Brain microvascular endothelial cell (primary cell): Measurements from ENCODE around the gene RNF212.

Source experiments
- DNase-seq: peaks from one replicate; pipeline ENCODE4 v3.0.0-alpha.2; 2020
- H3K27ac ChIP-seq: fragments of 250-450 bp; sonication (Bioruptor Pico); 2 replicates; pipeline ENCODE4 v1.5.1; 2020; ENCODE audit warnings: mild to moderate bottlenecking, moderate library complexity
- H3K27me3 ChIP-seq: fragments of 250-450 bp; sonication (Bioruptor Pico); replicated peaks from 2 replicates; pipeline ENCODE4 v1.5.1; 2020; ENCODE audit warnings: mild to moderate bottlenecking
- H3K36me3 ChIP-seq: fragments of 250-450 bp; sonication (Bioruptor Pico); replicated peaks from 2 replicates; pipeline ENCODE4 v1.5.1; 2020; ENCODE audit warnings: mild to moderate bottlenecking
- H3K4me3 ChIP-seq: 2 replicates; pipeline ENCODE4 v1.5.1; 2011; ENCODE audit warnings: low read depth, mild to moderate bottlenecking, control low read depth, low read length, moderate library complexity
- CTCF ChIP-seq: IDR thresholded peaks from 2 replicates; pipeline ENCODE4 v1.5.1; 2011; ENCODE audit warnings: low read depth, mild to moderate bottlenecking, moderate library complexity, low read length, control low read depth, inconsistent platforms; ENCODE audit errors: missing control alignments
- in situ Hi-C: cut with HindIII; loops from 2 replicates; pipeline ENCODE4 v1.10.0; 2017; ENCODE audit warnings: low sequenced_read_pairs, low pct_ligation_motif_present

Gene RNF212

GRCh38 chr4:1112174-1112820, 1.1 kb downstream of the RNF212 start:
- TF ChIP-seq CTCF, result no peak
- in situ Hi-C loops, result loop anchor here (10.0 kb wide), 1 partner anchor 57 kb away; no protein-coding TSS in a partner anchor
- H3K36me3 ChIP-seq, result no peaks in the 10 kb centered on the region
- no peak overlapping the region for H3K27ac ChIP-seq
- H3K27me3 ChIP-seq, result peaks cover 9% of the 10 kb centered on the region
- H3K4me3 ChIP-seq, result no peak overlapping the region
- DNase-seq, result no peak

GRCh38 chr4:1111259-1111809, 2.0 kb downstream of the RNF212 start:
- Histone ChIP-seq H3K27me3 (peaks cover 8% of the 10 kb centered on the region), H3K4me3 (no peak overlapping the region), H3K36me3 (no peaks in the 10 kb centered on the region), H3K27ac (no peak overlapping the region)
- TF ChIP-seq CTCF, result no peak
- no peak for DNase-seq
- in situ Hi-C loops, result loop anchor here (10.0 kb wide), 1 partner anchor 57 kb away; no protein-coding TSS in a partner anchor

GRCh38 chr4:1109898-1110506, 3.4 kb downstream of the RNF212 start:
- Histone ChIP-seq H3K4me3 (no peak overlapping the region), H3K27ac (no peak overlapping the region), H3K27me3 (peaks cover 5% of the 10 kb centered on the region), H3K36me3 (no peaks in the 10 kb centered on the region)
- no peak for TF ChIP-seq CTCF
- DNase-seq, result no peak
- in situ Hi-C loops, result loop anchor here (10.0 kb wide), 1 partner anchor 55 kb away; no protein-coding TSS in a partner anchor

- in situ Hi-C loops, result no loop called here
- Histone ChIP-seq H3K27me3 (peaks cover 5% of the 10 kb centered on the region), H3K36me3 (no peaks in the 10 kb centered on the region), H3K4me3 (no peak overlapping the region), H3K27ac (no peak overlapping the region)
- TF ChIP-seq CTCF, result no peak
- no peak for DNase-seq
Observed at GRCh38 chr4:1109333-1109732, 4.0 kb downstream of the RNF212 start.

GRCh38 chr4:1105662-1106061, 7.7 kb downstream of the RNF212 start:
- no peaks in the 10 kb centered on the region for H3K27me3 ChIP-seq
- no peak overlapping the region for H3K4me3 ChIP-seq
- DNase-seq, result no peak
- H3K27ac ChIP-seq, result no peak overlapping the region
- in situ Hi-C loops, result no loop called here
- H3K36me3 ChIP-seq, result no peaks in the 10 kb centered on the region
- no peak for TF ChIP-seq CTCF

- in situ Hi-C loops, result no loop called here
- no peak overlapping the region for H3K27ac ChIP-seq
- TF ChIP-seq CTCF, result no peak
- H3K36me3 ChIP-seq, result no peaks in the 10 kb centered on the region
- no peak overlapping the region for H3K4me3 ChIP-seq
- H3K27me3 ChIP-seq, result no peaks in the 10 kb centered on the region
- DNase-seq, result no peak
Observed at GRCh38 chr4:1105067-1105466, 8.3 kb downstream of the RNF212 start.
